ENCODE results near the gene JMJD8.

JMJD8 gene

GRCh38 chr16:703406-703805, 19.3 kb upstream of the JMJD8 start:
- no peak for TF ChIP-seq CTCF (IDR thresholded peaks at IDR 0.05; ENCODE audit: low read depth, low read length)
- H3K4me3 ChIP-seq (replicated peaks in 1 of 2; ENCODE audit: low read depth in 2 of 2, low read length in 2 of 2): no peak overlapping the region
- DNase-seq (ENCODE audit: low read depth in 2 of 2): no peak

- no peak for TF ChIP-seq CTCF (IDR thresholded peaks at IDR 0.05; ENCODE audit: low read depth, low read length)
These were observed 18.2 kb upstream of the JMJD8 start for GRCh38 chr16:702341-702740.

GRCh38 chr16:700684-701584, 16.8 kb upstream of the JMJD8 start:
- no peak for DNase-seq (ENCODE audit: low read depth in 2 of 2)

More at GRCh38 chr16:702341-702740, 18.2 kb upstream of the JMJD8 start:
- H3K4me3 ChIP-seq (replicated peaks in 1 of 2; ENCODE audit: low read depth in 2 of 2, low read length in 2 of 2): no peak overlapping the region
- no peak for DNase-seq (ENCODE audit: low read depth in 2 of 2)

GRCh38 chr16:698911-699671, 15.0 kb upstream of the JMJD8 start:
- no peak for TF ChIP-seq CTCF (IDR thresholded peaks at IDR 0.05; ENCODE audit: low read depth, low read length)
- no peak for DNase-seq (ENCODE audit: low read depth in 2 of 2)
- H3K4me3 ChIP-seq (replicated peaks in 1 of 2; ENCODE audit: low read depth in 2 of 2, low read length in 2 of 2): no peak overlapping the region

More at GRCh38 chr16:700684-701584, 16.8 kb upstream of the JMJD8 start:
- H3K4me3 ChIP-seq (replicated peaks in 1 of 2; ENCODE audit: low read depth in 2 of 2, low read length in 2 of 2): no peak overlapping the region
- no peak for TF ChIP-seq CTCF (IDR thresholded peaks at IDR 0.05; ENCODE audit: low read depth, low read length)

GRCh38 chr16:695355-696089, 11.4 kb upstream of the JMJD8 start:
- no peak overlapping the region for H3K4me3 ChIP-seq (replicated peaks in 1 of 2; ENCODE audit: low read depth in 2 of 2, low read length in 2 of 2)
- no peak for DNase-seq (ENCODE audit: low read depth in 2 of 2)
- no peak for TF ChIP-seq CTCF (IDR thresholded peaks at IDR 0.05; ENCODE audit: low read depth, low read length)

- TF ChIP-seq CTCF (IDR thresholded peaks at IDR 0.05; ENCODE audit: low read depth, low read length): no peak
- DNase-seq (ENCODE audit: low read depth in 2 of 2): no peak
- no peak overlapping the region for H3K4me3 ChIP-seq (replicated peaks in 1 of 2; ENCODE audit: low read depth in 2 of 2, low read length in 2 of 2)
These were observed 10.8 kb upstream of the JMJD8 start for GRCh38 chr16:694863-695354.

All from cardiac fibroblast (primary cell).